Measurements from ENCODE around the gene ZNF570. TPM values are rescaled to one million over a fixed set of nuclear protein-coding genes. Genes with fewer than 3 reads are reported as not detected.
A peak's percentile ranks its signal among the peaks of the same experiment; 100 is the strongest.

The ZNF570 gene
- total RNA-seq, 1 donor from 2014 or later = 7.3 TPM

GRCh38 chr19:37467608-37468090, 1.5 kb upstream of the ZNF570 start:
- Mint-ChIP-seq H3K4me1 (ENCODE audit: unreplicated experiment) (peaks cover 33% of the 10 kb centered on the region), H3K4me3 (ENCODE audit: unreplicated experiment) (peak overlapping the region; percentile 94), H3K27me3 (ENCODE audit: unreplicated experiment) (no peaks in the 10 kb centered on the region), H3K9me3 (ENCODE audit: unreplicated experiment) (peaks cover 13% of the 10 kb centered on the region), H3K27ac (ENCODE audit: unreplicated experiment) (peak overlapping the region; percentile 97), H3K36me3 (ENCODE audit: unreplicated experiment) (peaks cover 24% of the 10 kb centered on the region)
- no peak for DNase-seq (ENCODE audit: extremely low spot score, unreplicated experiment)
- TF ChIP-seq, protein P1, sequence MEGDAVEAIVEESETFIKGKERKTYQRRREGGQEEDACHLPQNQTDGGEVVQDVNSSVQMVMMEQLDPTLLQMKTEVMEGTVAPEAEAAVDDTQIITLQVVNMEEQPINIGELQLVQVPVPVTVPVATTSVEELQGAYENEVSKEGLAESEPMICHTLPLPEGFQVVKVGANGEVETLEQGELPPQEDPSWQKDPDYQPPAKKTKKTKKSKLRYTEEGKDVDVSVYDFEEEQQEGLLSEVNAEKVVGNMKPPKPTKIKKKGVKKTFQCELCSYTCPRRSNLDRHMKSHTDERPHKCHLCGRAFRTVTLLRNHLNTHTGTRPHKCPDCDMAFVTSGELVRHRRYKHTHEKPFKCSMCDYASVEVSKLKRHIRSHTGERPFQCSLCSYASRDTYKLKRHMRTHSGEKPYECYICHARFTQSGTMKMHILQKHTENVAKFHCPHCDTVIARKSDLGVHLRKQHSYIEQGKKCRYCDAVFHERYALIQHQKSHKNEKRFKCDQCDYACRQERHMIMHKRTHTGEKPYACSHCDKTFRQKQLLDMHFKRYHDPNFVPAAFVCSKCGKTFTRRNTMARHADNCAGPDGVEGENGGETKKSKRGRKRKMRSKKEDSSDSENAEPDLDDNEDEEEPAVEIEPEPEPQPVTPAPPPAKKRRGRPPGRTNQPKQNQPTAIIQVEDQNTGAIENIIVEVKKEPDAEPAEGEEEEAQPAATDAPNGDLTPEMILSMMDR (IDR thresholded peaks at IDR 0.05) = no peak

DNA sequence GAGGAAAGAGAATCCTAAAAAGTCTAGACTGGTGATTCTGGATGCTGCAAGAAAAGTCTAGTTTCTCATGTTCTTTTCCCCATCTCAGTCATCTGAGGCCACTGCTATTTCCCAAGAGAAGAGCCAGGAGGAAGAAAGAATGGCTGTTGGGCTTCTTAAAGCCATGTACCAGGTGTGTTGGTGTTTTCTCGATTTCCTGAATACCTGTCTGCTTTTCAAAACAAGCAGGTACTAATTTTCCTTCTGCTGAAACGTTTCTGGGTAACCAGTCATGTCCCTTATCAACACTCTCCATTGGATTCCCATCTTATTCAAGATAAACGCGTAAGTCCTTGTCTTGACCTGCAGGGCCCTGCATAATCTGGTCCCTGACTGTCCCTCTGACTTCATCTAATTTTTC, 1.1 kb downstream of the ZNF570 start:
- TF ChIP-seq, protein P1 (IDR thresholded peaks at IDR 0.05) = no peak
- peak overlapping the region; percentile 31 for H3K27ac Mint-ChIP-seq (ENCODE audit: unreplicated experiment)
- no peak for DNase-seq (ENCODE audit: extremely low spot score, unreplicated experiment)

GRCh38 chr19:37472165-37472564, 3.0 kb downstream of the ZNF570 start:
- peaks cover 22% of the 10 kb centered on the region for H3K9me3 Mint-ChIP-seq (ENCODE audit: unreplicated experiment)

More for the DNA sequence above, 1.1 kb downstream of the ZNF570 start:
- H3K36me3 Mint-ChIP-seq (ENCODE audit: unreplicated experiment) = peaks cover 18% of the 10 kb centered on the region
- no peaks in the 10 kb centered on the region for H3K27me3 Mint-ChIP-seq (ENCODE audit: unreplicated experiment)
- H3K4me1 Mint-ChIP-seq (ENCODE audit: unreplicated experiment) = peaks cover 33% of the 10 kb centered on the region
- peak overlapping the region; percentile 94 for H3K4me3 Mint-ChIP-seq (ENCODE audit: unreplicated experiment)
- peaks cover 8% of the 10 kb centered on the region for H3K9me3 Mint-ChIP-seq (ENCODE audit: unreplicated experiment)

DNA sequence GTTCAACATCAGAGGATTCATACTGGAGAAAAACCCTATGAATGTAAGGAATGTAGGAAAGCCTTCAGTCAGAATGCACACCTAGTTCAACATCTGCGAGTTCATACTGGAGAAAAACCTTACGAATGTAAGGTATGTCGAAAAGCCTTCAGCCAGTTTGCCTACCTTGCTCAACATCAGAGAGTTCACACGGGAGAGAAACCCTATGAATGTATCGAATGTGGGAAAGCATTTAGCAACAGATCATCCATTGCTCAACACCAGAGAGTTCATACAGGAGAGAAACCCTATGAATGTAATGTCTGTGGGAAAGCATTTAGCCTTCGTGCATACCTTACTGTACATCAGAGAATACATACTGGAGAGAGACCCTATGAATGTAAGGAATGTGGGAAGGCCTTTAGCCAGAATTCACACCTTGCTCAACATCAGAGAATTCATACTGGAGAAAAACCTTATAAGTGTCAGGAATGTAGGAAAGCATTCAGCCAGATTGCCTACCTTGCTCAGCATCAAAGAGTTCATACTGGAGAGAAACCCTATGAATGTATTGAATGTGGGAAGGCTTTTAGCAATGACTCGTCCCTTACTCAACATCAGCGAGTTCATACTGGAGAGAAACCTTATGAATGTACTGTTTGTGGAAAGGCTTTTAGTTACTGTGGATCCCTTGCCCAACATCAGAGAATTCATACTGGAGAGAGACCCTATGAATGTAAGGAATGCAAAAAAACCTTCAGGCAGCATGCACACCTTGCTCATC, 15.4 kb downstream of the ZNF570 start:
- Mint-ChIP-seq H3K9me3 (ENCODE audit: unreplicated experiment) (peaks cover 61% of the 10 kb centered on the region), H3K27ac (ENCODE audit: unreplicated experiment) (no peak overlapping the region), H3K36me3 (ENCODE audit: unreplicated experiment) (peaks cover 63% of the 10 kb centered on the region), H3K4me1 (ENCODE audit: unreplicated experiment) (no peaks in the 10 kb centered on the region), H3K4me3 (ENCODE audit: unreplicated experiment) (no peak overlapping the region), H3K27me3 (ENCODE audit: unreplicated experiment) (no peaks in the 10 kb centered on the region)
- no peak for DNase-seq (ENCODE audit: extremely low spot score, unreplicated experiment)
- TF ChIP-seq, protein P1 (IDR thresholded peaks at IDR 0.05) = no peak

More at GRCh38 chr19:37472165-37472564, 3.0 kb downstream of the ZNF570 start:
- no peak for DNase-seq (ENCODE audit: extremely low spot score, unreplicated experiment)
- peaks cover 37% of the 10 kb centered on the region for H3K36me3 Mint-ChIP-seq (ENCODE audit: unreplicated experiment)
- TF ChIP-seq, protein P1 (IDR thresholded peaks at IDR 0.05) = no peak
- H3K27ac Mint-ChIP-seq (ENCODE audit: unreplicated experiment) = no peak overlapping the region
- H3K4me3 Mint-ChIP-seq (ENCODE audit: unreplicated experiment) = no peak overlapping the region
- peaks cover 24% of the 10 kb centered on the region for H3K4me1 Mint-ChIP-seq (ENCODE audit: unreplicated experiment)
- no peaks in the 10 kb centered on the region for H3K27me3 Mint-ChIP-seq (ENCODE audit: unreplicated experiment)

GRCh38 chr19:37492213-37492612, 23.1 kb downstream of the ZNF570 start:
- H3K4me1 Mint-ChIP-seq (ENCODE audit: unreplicated experiment) = no peaks in the 10 kb centered on the region
- TF ChIP-seq, protein P1 (IDR thresholded peaks at IDR 0.05) = no peak
- H3K27me3 Mint-ChIP-seq (ENCODE audit: unreplicated experiment) = no peaks in the 10 kb centered on the region
- H3K36me3 Mint-ChIP-seq (ENCODE audit: unreplicated experiment) = peaks cover 15% of the 10 kb centered on the region
- H3K4me3 Mint-ChIP-seq (ENCODE audit: unreplicated experiment) = no peak overlapping the region
- H3K9me3 Mint-ChIP-seq (ENCODE audit: unreplicated experiment) = peaks cover 37% of the 10 kb centered on the region
- no peak for DNase-seq (ENCODE audit: extremely low spot score, unreplicated experiment)
- no peak overlapping the region for H3K27ac Mint-ChIP-seq (ENCODE audit: unreplicated experiment)
